Heart right ventricle (tissue), 16 donors: ENCODE measurements around the gene HOXA10. TPM values are rescaled to one million over a fixed set of nuclear protein-coding genes. Genes with fewer than 3 reads are reported as not detected.
A peak's percentile ranks its signal among the peaks of the same experiment; 100 is the strongest.

Source experiments
- ATAC-seq, 8 donors: fragments of 200-7000 bp; cut with Tn5 transposase; one replicate each; pipeline ENCODE4 v1.9.1; 2020; ENCODE audit warnings: mild to moderate bottlenecking in 8 of 8, moderate library complexity in 8 of 8, moderate number of reproducible peaks in 1 of 8
- DNase-seq, 2 donors: peaks; one replicate each; pipeline ENCODE4 v3.0.0-alpha.2; 2020
- H3K27ac ChIP-seq, 10 donors: fragments of 200-600 bp; sonication (generic) in 2 of 10; one replicate each; pipeline versions ENCODE4 v1.5.0 to v1.8.0; 2020 to 2022; ENCODE audit warnings: mild to moderate bottlenecking in 3 of 10
- H3K27me3 ChIP-seq, 7 donors: fragments of 200-600 bp; one replicate each; pipeline ENCODE4 v1.8.0; 2021 to 2022; ENCODE audit warnings: mild to moderate bottlenecking in 2 of 7
- H3K36me3 ChIP-seq, 9 donors: fragments of 200-600 bp; sonication (generic) in 1 of 9; one replicate each; pipeline versions ENCODE4 v1.5.0 to v1.8.0; 2020 to 2022; ENCODE audit warnings: mild to moderate bottlenecking in 2 of 9
- H3K4me1 ChIP-seq, 9 donors: fragments of 200-600 bp; sonication (generic) in 1 of 9; one replicate each; pipeline versions ENCODE4 v1.5.0 to v1.8.0; 2020 to 2022; ENCODE audit warnings: mild to moderate bottlenecking in 4 of 9
- H3K4me3 ChIP-seq, 10 donors: fragments of 200-600 bp; sonication (generic) in 2 of 10; one replicate each; pipeline versions ENCODE4 v1.5.0 to v1.8.0; 2020 to 2022; ENCODE audit warnings: mild to moderate bottlenecking in 7 of 10, moderate library complexity in 2 of 10
- H3K9me3 ChIP-seq, 11 donors: fragments of 200-600 bp in 10 of 11; sonication (generic) in 2 of 11; one replicate each; pipeline versions ENCODE4 v1.5.0 to v1.8.0; 2013 to 2022; ENCODE audit warnings: mild to moderate bottlenecking in 2 of 11, control low read depth in 1 of 11, moderate library complexity in 1 of 11
- WGBS, 2 donors: extraction: QIAGEN DNeasy Blood & Tissue Kit; methylation state at CpG; one replicate each; pipeline ENCODE4 v1.1.7; 2013; ENCODE audit warnings: inconsistent platforms in 1 of 2; 5-methylcytosine and 5-hydroxymethylcytosine counted together
- intact Hi-C, 10 donors: fragments of 100-400 bp; cut with DNase I; formaldehyde crosslinking; loops; one replicate each; pipeline versions ENCODE4 v1.11.1 to v1.14.2; 2022
- polyA plus RNA-seq, 2 donors: library from polyadenylated mRNA; stranded (reverse); fragments of 200-250 nt; gene quantifications; one replicate each; pipeline ENCODE4 v1.2.3, GENCODE V29; 2013
- total RNA-seq, 10 donors: library from RNA; stranded (reverse); fragmentation: NEBNext Ultra II Directional in 3 of 10; extraction: Animal tissue kit (Norgen Biotek cat#: 25700) in 3 of 10; gene quantifications; one replicate each; pipeline versions ENCODE4 v1.2.1 to v1.2.4, GENCODE V29; 2021 to 2023
- TF ChIP-seq, protein P1 (sequence below), 9 donors: fragments of 200-600 bp; sonication (generic) in 2 of 9; IDR thresholded peaks; one replicate each; pipeline versions ENCODE4 v1.5.0 to v1.8.0; 2021 to 2022; ENCODE audit warnings: antibody characterized with exemption in 9 of 9, mild to moderate bottlenecking in 5 of 9, moderate library complexity in 1 of 9
- donor health status: Arrhythmogenic right ventricular cardiomyopathy.
- donor health status: ischemic (EF 13 %, LVEDD 7.1; RV severe dilation, severe dysfunction).
- donor health status: healthy with polysubstance abuse.
- donor health status: DM: no; HTN: yes; CAD: no.
- donor health status: DM: no; HTN: no; CAD: no.
- donor health status: ischemic (EF 25% LVEDD 6.9; RV normal size, moderate dysfunction).
- donor health status: ischemic (EF 25% LVEDD 5.7; RV mildly dilated, moderate dysfunction).
- donor health status: healthy.
- donor health status: DM: yes; HTN: yes; CAD: no.
- donor health status: Ischemic cardiomyopathy.
- donor health status: ischemic (EF 35%, LVEDD 5.7; RV mildly dilated, moderate dysfunction).
- donor health status: nonischemic (EF 11% LVEDD 7.7; RV severe dilation, severe dysfunction).
- donor health status: DM: yes; HTN: yes; CAD: no.
- donor health status: PGD.
- donor health status: ischemic (EF 29% LVEDD 5.4; RV normal size, mild dysfunction).
- donor health status: nonischemic (EF 23%, LVEDD 6.1; RV moderate dilation, normal function).

HOXA10 gene
- total and polyA plus RNA-seq, 12 donors: 0.03 to 0.19 TPM; not detected in 10

DNA sequence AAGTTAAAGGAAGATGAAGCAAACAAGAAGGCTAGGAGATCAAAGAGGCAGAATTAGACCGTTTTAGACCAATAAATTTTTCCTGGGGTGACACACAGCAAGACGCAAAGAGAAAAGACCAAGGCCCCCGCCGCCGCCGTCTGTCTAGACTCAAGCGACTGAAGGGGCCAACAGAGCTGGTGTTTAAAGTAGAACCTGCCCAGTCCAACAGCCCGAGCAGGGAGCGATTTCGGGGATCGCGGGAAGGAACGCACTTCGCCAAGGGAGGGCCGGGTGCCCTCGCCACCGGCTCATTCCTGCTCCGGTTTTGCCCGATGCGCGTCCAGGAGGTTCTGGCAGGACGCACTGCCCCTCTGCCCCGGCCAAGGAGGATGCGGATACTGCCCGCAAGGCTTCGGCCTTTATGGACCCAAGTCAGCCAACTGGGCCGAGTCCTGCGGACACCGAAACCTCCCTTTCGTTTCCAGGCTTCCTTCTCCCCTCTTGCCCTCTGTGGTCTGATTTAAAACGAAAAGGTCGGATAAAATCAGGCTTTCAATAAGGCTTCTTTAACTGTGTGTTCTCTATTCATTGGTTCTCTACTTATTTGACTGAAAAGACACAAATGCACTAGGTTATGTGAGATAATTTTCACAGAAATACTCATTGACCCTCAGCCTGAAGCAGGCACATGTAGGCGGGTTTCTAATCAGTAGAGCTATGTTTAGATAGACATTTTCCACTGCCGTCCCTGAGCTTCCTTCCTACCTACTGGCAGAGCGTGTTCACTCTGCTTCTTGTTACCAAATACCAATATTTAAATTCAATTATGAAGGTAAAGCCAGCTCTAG is 15.5 kb downstream of the HOXA10 start:
- Histone ChIP-seq H3K27ac (no peak overlapping the region), H3K9me3 (no peaks in the 10 kb centered on the region), H3K36me3 (peaks cover 0 to 8% (median 0%) of the 10 kb centered on the region in 9 donors), H3K27me3 (peaks cover 72 to 100% (median 100%) of the 10 kb centered on the region in 7 donors), H3K4me3 (no peak overlapping the region), H3K4me1 (peaks cover 5 to 71% (median 28%) of the 10 kb centered on the region in 9 donors)
- WGBS, 2 donors: 12 to 16% methylated on average over 35 of the region's 35 CpGs
- TF ChIP-seq, protein P1, sequence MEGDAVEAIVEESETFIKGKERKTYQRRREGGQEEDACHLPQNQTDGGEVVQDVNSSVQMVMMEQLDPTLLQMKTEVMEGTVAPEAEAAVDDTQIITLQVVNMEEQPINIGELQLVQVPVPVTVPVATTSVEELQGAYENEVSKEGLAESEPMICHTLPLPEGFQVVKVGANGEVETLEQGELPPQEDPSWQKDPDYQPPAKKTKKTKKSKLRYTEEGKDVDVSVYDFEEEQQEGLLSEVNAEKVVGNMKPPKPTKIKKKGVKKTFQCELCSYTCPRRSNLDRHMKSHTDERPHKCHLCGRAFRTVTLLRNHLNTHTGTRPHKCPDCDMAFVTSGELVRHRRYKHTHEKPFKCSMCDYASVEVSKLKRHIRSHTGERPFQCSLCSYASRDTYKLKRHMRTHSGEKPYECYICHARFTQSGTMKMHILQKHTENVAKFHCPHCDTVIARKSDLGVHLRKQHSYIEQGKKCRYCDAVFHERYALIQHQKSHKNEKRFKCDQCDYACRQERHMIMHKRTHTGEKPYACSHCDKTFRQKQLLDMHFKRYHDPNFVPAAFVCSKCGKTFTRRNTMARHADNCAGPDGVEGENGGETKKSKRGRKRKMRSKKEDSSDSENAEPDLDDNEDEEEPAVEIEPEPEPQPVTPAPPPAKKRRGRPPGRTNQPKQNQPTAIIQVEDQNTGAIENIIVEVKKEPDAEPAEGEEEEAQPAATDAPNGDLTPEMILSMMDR (IDR thresholded peaks at IDR 0.05): no peak
- intact Hi-C loops: loop anchor here in 6 of 10 donors (2.0 to 10.0 kb wide), 6 partner anchors 304 to 1304 kb away; no protein-coding TSS in a partner anchor
- ATAC-seq: no peak
- DNase-seq: no peak

DNA sequence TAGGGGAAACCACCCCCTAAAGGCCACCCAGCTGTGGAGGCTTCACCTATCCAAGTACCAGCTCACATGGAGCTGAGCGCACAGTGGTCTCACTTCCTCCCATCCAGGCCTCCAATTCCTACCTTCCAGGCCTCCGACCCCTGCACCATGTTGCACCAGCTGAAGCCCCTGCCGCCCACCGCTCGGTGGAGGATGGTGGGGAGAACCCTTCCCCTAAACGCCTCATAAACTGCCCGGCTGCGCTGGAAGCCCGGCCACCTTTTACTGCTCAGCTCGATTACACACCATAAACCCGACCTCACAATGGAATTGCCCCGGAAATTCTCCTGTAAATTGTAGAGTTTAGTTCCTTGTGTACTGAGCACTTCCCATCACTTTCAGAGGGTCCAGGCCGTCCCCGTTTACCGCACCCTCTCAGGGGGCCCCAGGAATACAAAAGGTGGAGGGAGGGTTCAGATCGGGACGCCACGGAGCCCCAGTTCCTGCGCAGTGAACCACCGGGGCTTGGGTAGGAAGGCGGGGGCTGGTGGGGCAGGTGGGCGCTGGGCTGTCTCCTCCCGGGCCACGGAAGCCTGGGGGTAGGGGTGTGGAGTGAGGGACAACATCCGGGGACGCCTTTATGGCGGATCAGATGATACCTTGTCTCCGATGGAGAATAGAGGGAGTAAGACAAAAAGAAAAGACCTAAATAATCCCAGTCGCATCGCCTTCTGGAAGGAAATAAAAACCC is 16.3 kb downstream of the HOXA10 start:
- DNase-seq (no peak), ATAC-seq (no peak)
- peaks cover 73 to 100% (median 100%) of the 10 kb centered on the region in 7 donors for H3K27me3 ChIP-seq
- no peak overlapping the region for H3K4me3 ChIP-seq
- TF ChIP-seq, protein P1 (IDR thresholded peaks at IDR 0.05): no peak
- H3K36me3 ChIP-seq: peaks cover 0 to 8% (median 0%) of the 10 kb centered on the region in 9 donors
- WGBS, 2 donors: 5 to 8% methylated on average over 30 of the region's 30 CpGs
- intact Hi-C loops: loop anchor here in 6 of 10 donors (2.0 to 10.0 kb wide), 6 partner anchors 303 to 1303 kb away; no protein-coding TSS in a partner anchor
- no peak overlapping the region for H3K27ac ChIP-seq
- no peaks in the 10 kb centered on the region for H3K9me3 ChIP-seq
- H3K4me1 ChIP-seq: peaks cover 5 to 70% (median 28%) of the 10 kb centered on the region in 9 donors

DNA sequence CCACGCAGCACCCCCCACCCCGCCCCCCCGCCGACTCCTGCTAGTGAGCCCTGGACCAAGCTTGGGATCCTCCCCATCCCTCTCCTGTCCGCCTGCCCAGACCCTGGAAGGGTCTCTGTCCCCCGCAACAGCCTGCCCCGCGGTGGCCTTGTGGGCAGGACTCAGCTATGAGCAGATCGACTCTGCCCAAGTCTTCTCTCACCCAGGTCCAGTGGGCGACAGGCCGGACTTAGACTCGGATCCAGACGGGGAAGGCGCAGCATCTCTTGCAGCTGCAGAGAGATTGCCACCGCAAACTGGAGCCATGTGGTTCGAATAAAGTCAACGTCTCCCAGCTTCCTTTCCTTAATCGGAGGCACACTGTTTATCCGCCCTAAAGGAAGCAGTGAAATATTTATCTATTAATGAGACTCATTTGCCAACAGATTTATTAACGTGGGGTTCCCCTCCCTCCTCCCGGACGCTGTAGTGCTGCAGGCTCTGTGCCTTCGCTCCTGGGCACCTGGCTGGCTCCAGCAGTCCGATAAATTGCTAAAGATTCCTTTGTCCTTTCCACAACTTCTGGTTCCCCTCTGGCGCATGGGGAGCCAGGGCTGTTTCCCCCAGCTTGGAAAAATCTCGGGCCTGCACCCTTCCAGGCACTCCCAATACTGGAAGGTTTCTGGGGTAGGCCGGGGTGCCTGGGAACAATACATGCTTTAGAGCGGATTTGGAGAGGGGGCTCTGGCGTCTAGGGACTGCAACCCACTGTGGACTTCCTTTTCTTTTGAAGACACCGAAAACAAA is 17.0 kb downstream of the HOXA10 start:
- WGBS, 2 donors: 9% methylated on average over 27 to 30 of the region's 30 CpGs
- TF ChIP-seq, protein P1 (IDR thresholded peaks at IDR 0.05): no peak
- ATAC-seq (no peak), DNase-seq (no peak)
- peak overlapping the region in 1 of 10 donors; percentile 35 for H3K4me3 ChIP-seq
- peaks cover 80 to 100% (median 100%) of the 10 kb centered on the region in 7 donors for H3K27me3 ChIP-seq
- peaks cover 5 to 78% (median 28%) of the 10 kb centered on the region in 9 donors for H3K4me1 ChIP-seq
- no peaks in the 10 kb centered on the region for H3K9me3 ChIP-seq
- H3K27ac ChIP-seq: no peak overlapping the region
- peaks cover 0 to 8% (median 0%) of the 10 kb centered on the region in 9 donors for H3K36me3 ChIP-seq
- intact Hi-C loops: loop anchor here in 5 of 10 donors (5.0 to 10.0 kb wide), 5 partner anchors 302 to 1302 kb away; no protein-coding TSS in a partner anchor
